HG03571 (cell line): Measurements from ENCODE around the gene SLC43A1.
"Not testable (repeated sequence)": the region's sequence is repeated elsewhere in the genome, so short reads cannot be mapped to it uniquely, and the experiment has no call there.

Experiments used
- ATAC-seq: cut with Tn5 transposase; IDR thresholded peaks from one replicate; pipeline ENCODE4 v1.9.1; 2021; ENCODE audit not compliant: unreplicated experiment

SLC43A1 gene

GRCh38 chr11:57515332-57516060 lies at the start of gene SLC43A1:
SLC43A1 (minus strand) TSS chr11:57515702; CDS start chr11:57514111, 1,591 bp downstream.
- ATAC-seq, result peak; percentile 31

GRCh38 chr11:57562596-57562995 lies 47.1 kb upstream of the SLC43A1 start:
- no peak for ATAC-seq

- no peak for ATAC-seq
Measured at GRCh38 chr11:57560146-57560545, 44.6 kb upstream of the SLC43A1 start.

GRCh38 chr11:57556041-57556440 lies 40.5 kb upstream of the SLC43A1 start:
- ATAC-seq, result no peak

DNA sequence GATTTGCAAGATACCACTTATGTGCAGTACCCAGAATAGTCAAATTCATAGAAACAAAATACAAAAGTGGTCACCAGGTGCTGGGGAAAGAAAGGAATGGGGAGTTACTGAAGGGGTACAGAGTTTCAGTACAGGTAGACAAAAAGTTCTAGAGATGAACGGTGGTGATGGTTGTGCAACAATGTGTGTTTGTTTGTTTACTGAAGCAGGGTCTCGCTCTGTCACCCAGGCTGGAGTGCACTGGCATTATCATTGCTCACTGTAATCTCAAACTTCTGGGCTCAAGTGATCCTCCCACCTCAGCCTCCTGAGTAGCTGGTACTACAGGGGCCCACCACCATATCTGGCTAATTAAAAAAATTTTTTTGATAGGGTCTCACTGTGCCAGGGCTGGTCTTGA lies 39.9 kb upstream of the SLC43A1 start:
- no peak for ATAC-seq

GRCh38 chr11:57552479-57552878 lies 37.0 kb upstream of the SLC43A1 start:
- no peak for ATAC-seq

DNA sequence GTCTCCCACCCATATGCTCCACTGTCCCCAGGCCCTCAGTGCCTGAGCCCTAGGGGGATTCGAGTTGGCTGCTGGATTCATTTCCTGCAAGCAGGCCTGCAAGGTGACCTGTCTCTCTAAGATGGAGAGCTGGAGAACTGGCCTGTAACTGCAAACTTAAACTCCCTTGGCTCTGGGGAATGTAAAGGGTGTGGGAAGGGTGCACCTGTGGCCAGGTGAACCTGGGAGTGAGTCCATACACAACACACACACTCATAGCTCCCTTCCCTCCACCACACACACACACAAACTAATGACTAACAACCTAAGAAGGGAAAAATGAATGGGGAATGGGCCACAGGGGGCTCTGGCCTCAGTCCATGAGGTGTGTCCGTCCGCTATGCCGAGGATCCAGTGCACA lies 36.4 kb upstream of the SLC43A1 start:
- ATAC-seq, result no peak

GRCh38 chr11:57549983-57550382 lies 34.5 kb upstream of the SLC43A1 start:
- ATAC-seq, result no peak

DNA sequence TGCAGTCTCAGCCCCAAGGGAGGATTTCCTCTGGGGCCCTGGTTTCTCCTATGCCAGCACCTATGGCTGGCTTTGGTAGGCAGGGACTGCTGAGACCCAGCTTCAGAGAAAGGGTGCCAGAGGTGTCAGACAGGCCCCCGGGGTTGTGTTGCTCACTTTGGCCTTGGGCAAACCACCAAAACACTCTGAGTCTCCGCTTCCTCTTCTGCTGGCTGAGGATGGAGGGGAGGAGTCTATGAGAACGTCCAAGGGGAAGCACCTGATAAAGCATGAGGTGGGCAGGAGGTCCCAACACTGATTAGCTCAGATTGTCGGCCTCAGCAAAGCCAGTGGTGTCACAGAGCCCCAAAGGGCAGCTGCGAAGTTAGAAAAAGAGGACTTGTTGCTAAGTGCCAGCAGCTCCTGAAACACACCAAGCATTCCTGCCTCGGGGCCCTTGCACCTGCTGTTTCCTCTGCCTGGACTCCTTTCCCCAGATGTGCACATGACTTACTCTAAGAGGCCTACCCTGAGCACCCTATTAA lies 32.4 kb upstream of the SLC43A1 start:
- peak; percentile 93 for ATAC-seq

- peak; percentile 48 for ATAC-seq
Measured at GRCh38 chr11:57546869-57547475, 31.5 kb upstream of the SLC43A1 start.

DNA sequence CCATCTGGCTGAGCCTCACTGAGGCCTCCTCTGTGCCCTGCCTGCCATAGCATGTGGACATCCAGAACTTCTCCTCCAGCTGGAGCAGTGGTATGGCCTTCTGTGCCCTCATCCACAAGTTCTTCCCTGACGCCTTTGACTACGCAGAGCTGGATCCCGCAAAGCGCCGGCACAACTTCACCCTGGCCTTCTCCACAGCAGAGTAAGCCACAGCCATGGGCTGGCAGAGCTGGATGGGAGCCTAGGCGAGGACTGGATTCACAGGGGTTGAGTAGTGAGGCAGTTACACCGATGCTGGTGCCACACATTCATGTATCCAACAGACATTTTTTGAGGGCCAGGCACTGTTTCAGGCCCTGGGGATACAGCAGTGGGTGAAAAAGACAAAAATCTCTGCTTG lies 30.9 kb upstream of the SLC43A1 start:
- no peak for ATAC-seq

DNA sequence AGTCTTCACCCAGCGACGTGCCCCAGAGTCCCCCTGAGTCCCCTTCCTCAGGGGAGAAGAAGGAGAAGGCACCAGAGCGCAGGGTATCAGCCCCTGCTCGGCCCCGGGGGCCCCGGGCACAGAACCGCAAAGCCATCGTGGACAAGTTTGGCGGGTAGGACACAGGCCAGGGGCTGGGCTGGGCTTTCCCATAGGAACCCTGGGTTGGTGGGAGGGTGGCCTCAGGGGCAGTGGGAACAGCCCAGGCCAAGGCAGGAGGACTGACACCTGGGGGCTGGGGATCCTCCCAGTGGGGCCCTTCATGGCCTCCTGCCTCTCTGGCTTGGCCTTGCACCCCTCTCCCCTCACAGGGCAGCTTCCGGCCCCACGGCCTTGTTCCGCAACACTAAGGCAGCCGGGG lies 30.4 kb upstream of the SLC43A1 start:
- ATAC-seq, result no peak

- ATAC-seq, result no peak
Measured at GRCh38 chr11:57544566-57544965, 29.1 kb upstream of the SLC43A1 start.

- no peak for ATAC-seq
Measured at GRCh38 chr11:57543593-57543992, 28.1 kb upstream of the SLC43A1 start.

- ATAC-seq, result no peak
Measured at GRCh38 chr11:57542582-57542981, 27.1 kb upstream of the SLC43A1 start.

DNA sequence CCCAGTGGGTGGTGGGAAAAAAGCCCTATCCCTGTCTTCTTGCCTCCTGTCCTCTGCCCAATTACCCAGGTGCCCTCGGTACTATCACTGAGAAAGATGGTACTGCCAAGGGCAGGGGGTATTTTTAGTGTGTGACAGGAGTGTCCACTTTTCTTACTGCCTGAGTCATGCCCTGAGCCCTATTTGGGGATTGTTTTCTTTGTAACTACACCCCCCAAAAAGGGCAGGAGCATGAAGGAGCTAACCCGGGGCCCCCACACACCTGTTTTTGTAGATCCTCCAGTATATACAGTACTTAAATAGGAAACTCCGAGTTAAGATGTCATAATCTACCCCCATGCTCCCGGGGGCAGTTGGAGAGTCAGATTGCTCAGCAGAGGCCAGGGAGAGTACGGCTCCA lies 25.7 kb upstream of the SLC43A1 start:
- ATAC-seq, result no peak

- ATAC-seq, result no peak
Measured at GRCh38 chr11:57539342-57539741, 23.8 kb upstream of the SLC43A1 start.

DNA sequence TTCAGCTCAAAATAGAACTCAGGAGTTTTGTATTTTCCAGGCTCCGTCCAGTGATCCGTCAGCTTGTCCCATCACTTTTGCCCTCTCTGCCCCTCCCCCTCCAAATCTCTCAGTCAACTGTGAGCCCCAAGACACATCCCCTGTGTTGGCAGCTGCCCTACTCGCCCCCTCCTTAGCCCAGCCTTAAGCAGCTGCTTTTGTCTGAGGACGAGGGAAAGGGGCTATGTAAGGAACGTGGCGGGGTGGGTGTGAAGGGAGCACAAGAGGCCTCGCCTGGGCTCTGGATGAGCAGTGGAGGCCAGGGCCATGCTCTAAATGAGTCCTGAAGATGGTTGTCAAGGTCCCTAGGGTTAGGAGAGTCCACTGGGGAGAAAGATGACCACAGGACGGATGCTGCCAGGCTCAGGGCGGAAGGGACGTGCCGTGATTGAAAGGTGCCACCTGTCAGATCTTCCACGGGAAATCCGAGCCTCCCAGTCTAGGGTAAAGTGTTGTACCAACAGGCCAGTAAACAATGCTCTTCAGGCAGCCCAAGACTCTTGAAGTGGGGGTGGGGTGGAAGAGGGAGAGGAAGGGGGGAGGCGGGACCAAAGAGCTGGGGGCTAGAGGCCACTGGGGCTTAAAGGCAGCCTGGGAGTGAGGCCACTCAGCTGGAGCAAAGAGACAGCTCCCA lies 21.6 kb upstream of the SLC43A1 start, which contains the start of gene SMTNL1:
SMTNL1 (plus strand) TSS at position 649 of the 673 bp plus-strand sequence. CDS start 5,048 bp downstream, outside the sequence.
- no peak for ATAC-seq

- ATAC-seq, result not testable (repeated sequence)
Measured at GRCh38 chr11:57534449-57534848, 18.9 kb upstream of the SLC43A1 start.

DNA sequence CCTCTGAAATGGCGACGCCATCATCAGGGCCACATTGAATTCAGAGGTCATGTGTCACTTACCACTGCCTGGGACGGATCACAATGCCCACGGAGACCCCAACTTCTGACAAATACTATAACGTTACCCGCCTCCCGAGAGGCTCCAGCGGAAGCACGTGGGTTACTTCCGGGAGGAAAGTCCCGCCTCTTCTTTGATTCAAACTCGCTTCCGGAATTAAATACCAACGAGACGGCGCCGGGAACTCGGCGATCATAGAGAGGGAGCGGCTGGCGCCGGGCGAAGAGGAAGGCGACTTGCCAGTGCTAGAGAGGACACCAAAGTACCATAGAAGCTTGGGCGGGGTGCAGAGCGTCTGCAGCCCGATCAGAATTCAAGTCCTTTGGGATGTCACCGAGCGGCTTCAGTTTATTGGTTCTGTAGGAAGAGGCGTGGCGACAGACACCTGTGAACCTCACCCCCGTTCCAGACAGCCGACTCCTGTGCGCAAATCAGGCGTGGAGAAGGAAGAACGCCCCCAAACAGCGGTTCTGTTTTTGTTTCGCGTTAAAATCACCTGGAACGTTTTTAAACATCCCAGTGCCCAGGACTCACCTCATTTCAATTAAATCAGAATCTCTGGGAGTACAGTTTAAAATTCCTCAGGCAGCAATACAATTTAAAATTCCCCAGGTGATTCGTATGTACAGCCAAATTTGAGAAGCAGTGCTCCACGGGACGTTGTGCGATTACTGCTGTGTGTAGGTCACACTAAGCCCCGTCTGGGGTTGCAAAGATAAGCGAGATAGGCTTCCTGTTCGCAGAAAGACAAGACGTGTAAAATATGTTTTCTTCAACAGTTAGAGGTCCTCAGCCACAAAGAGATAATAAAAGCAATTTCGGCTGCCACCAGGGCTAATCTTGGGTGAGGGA lies 15.3 kb upstream of the SLC43A1 start, which contains the start of gene TIMM10:
TIMM10 (minus strand) TSS at position 159 of the 912 bp plus-strand sequence. CDS start 565 bp downstream, outside the sequence.
- ATAC-seq, result peak; percentile 97

DNA sequence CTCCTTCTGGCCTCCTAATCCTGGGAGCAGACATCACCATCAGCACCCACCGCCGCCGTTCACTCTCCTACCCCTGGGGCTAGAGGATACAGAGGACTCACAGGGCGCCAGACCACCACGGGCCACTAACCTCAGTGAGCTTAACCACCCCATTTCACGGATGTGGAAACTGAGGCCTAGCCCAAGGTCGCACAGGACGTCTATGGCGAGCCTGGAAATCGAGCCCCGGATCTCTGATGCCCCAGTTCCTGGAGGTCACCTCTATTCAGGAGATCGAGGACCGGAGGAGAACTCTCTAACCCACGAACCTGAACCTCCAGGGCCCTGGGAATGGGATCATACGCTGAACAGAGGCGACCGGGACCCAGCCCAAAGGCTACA lies 14.7 kb upstream of the SLC43A1 start:
- ATAC-seq, result no peak
